ENCODE measurements around the gene RBM20.

Gene RBM20

DNA sequence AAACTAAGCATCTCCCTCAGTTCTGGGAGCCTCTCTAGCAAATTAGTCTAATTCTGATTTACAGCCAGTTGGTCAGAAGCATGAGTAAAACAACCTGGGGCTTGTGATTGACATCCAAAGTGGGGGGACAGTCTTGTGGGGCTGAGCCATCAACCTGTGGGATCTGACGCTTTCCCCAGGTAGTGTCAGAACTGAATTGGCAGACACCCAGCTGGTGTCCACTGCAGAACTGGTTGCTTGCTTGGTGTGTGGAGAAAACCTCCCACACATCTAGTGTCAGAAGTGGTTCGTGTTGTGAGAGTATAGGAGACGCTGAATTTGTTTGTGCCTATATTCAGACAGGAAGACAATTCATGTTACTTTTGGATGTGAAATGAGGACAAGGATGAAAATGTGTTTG is 135.4 kb downstream of the RBM20 start:
- Mint-ChIP-seq H3K4me3 (no peak overlapping the region), H3K9me3 (no peaks in the 10 kb centered on the region), H3K36me3 (ENCODE audit: low read depth) (no peaks in the 10 kb centered on the region), H3K27ac (no peak overlapping the region), H3K4me1 (peaks cover 18% of the 10 kb centered on the region), H3K27me3 (ENCODE audit: low read depth) (no peaks in the 10 kb centered on the region)
- no peak for TF ChIP-seq CTCF (IDR thresholded peaks at IDR 0.05; ENCODE audit: unreplicated experiment in 3 of 3)

- no peaks in the 10 kb centered on the region for H3K36me3 Mint-ChIP-seq (ENCODE audit: low read depth)
- no peak overlapping the region for H3K27ac Mint-ChIP-seq
- TF ChIP-seq CTCF (IDR thresholded peaks at IDR 0.05; ENCODE audit: unreplicated experiment in 3 of 3) = no peak
- H3K9me3 Mint-ChIP-seq = no peaks in the 10 kb centered on the region
- no peaks in the 10 kb centered on the region for H3K27me3 Mint-ChIP-seq (ENCODE audit: low read depth)
- peaks cover 25% of the 10 kb centered on the region for H3K4me1 Mint-ChIP-seq
- no peak overlapping the region for H3K4me3 Mint-ChIP-seq
Measured at GRCh38 chr10:110780704-110781103, 136.6 kb downstream of the RBM20 start.

DNA sequence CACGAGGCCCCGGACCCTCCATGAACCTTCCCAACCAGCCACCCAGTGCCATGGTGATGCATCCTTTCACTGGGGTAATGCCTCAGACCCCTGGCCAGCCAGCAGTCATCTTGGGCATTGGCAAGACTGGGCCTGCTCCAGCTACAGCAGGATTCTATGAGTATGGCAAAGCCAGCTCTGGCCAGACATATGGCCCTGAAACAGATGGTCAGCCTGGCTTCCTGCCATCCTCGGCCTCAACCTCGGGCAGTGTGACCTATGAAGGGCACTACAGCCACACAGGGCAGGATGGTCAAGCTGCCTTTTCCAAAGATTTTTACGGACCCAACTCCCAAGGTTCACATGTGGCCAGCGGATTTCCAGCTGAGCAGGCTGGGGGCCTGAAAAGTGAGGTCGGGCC is 137.0 kb downstream of the RBM20 start:
- no peak for TF ChIP-seq CTCF (IDR thresholded peaks at IDR 0.05; ENCODE audit: unreplicated experiment in 3 of 3)
- Mint-ChIP-seq H3K9me3 (no peaks in the 10 kb centered on the region), H3K4me1 (peaks cover 29% of the 10 kb centered on the region), H3K36me3 (ENCODE audit: low read depth) (no peaks in the 10 kb centered on the region), H3K27me3 (ENCODE audit: low read depth) (peaks cover under 1% of the 10 kb centered on the region), H3K27ac (no peak overlapping the region), H3K4me3 (no peak overlapping the region)

GRCh38 chr10:110782616-110783015 is 138.5 kb downstream of the RBM20 start:
- TF ChIP-seq CTCF (IDR thresholded peaks at IDR 0.05; ENCODE audit: unreplicated experiment in 3 of 3) = no peak
- Mint-ChIP-seq H3K36me3 (ENCODE audit: low read depth) (no peaks in the 10 kb centered on the region), H3K4me1 (peaks cover 35% of the 10 kb centered on the region), H3K27ac (no peak overlapping the region), H3K27me3 (ENCODE audit: low read depth) (peaks cover 3% of the 10 kb centered on the region), H3K9me3 (no peaks in the 10 kb centered on the region), H3K4me3 (no peak overlapping the region)

GRCh38 chr10:110783509-110784107 is 139.5 kb downstream of the RBM20 start:
- Mint-ChIP-seq H3K9me3 (no peaks in the 10 kb centered on the region), H3K4me3 (no peak overlapping the region), H3K36me3 (ENCODE audit: low read depth) (no peaks in the 10 kb centered on the region), H3K4me1 (peaks cover 37% of the 10 kb centered on the region), H3K27me3 (ENCODE audit: low read depth) (peaks cover 3% of the 10 kb centered on the region), H3K27ac (no peak overlapping the region)
- TF ChIP-seq CTCF (IDR thresholded peaks at IDR 0.05; ENCODE audit: unreplicated experiment in 3 of 3) = no peak

DNA sequence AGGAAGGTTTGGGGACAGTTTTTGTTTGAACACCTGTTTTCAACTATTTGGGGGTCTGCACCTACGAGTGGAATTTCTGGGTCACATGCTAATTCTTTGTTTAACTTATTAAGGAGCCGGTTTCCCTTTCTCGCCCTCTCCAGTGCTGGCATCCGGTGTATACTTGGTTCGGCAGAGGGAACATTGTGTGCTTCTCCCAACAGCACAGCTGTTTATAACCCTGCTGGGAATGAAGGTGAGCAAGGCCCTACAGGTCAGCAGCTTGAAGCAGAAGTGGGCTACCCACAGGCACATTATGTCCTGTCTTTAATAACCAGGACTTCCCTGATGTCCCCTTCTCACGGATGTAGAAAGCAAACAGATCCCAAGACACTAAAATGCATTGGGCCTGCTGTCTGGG is 140.1 kb downstream of the RBM20 start:
- peaks cover 43% of the 10 kb centered on the region for H3K4me1 Mint-ChIP-seq
- H3K36me3 Mint-ChIP-seq (ENCODE audit: low read depth) = no peaks in the 10 kb centered on the region
- H3K9me3 Mint-ChIP-seq = no peaks in the 10 kb centered on the region
- H3K27me3 Mint-ChIP-seq (ENCODE audit: low read depth) = peaks cover 3% of the 10 kb centered on the region
- no peak overlapping the region for H3K4me3 Mint-ChIP-seq
- H3K27ac Mint-ChIP-seq = no peak overlapping the region
- no peak for TF ChIP-seq CTCF (IDR thresholded peaks at IDR 0.05; ENCODE audit: unreplicated experiment in 3 of 3)
